NCI-H1694 treated with DMSO at 0.1 percent for 48 hours (cell line): ENCODE results near the gene CCDC117.

Experiments used
- DNase-seq: peaks from one replicate; lab custom pipeline; 2025; lab: John Stamatoyannopoulos, UW

Gene CCDC117

DNA sequence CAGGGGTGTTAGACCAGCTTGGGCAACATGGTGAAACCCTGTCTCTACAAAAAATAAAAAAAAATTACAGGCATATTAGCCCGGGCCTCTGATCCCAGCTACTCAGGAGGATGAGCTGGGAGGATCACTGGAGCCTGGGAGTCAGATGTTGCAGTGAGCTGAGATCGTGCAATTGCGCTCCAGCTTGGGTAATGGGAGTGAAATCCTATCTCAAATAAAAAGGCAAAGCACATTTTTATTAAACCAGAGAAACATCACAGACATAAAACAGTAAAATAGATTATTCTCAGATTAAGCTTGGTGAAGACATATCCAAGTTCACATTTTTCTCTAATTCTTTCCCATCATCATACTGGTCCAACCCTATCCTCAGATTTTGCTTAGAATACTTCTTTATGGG lies 57.9 kb downstream of the CCDC117 start:
- no peak for DNase-seq

DNA sequence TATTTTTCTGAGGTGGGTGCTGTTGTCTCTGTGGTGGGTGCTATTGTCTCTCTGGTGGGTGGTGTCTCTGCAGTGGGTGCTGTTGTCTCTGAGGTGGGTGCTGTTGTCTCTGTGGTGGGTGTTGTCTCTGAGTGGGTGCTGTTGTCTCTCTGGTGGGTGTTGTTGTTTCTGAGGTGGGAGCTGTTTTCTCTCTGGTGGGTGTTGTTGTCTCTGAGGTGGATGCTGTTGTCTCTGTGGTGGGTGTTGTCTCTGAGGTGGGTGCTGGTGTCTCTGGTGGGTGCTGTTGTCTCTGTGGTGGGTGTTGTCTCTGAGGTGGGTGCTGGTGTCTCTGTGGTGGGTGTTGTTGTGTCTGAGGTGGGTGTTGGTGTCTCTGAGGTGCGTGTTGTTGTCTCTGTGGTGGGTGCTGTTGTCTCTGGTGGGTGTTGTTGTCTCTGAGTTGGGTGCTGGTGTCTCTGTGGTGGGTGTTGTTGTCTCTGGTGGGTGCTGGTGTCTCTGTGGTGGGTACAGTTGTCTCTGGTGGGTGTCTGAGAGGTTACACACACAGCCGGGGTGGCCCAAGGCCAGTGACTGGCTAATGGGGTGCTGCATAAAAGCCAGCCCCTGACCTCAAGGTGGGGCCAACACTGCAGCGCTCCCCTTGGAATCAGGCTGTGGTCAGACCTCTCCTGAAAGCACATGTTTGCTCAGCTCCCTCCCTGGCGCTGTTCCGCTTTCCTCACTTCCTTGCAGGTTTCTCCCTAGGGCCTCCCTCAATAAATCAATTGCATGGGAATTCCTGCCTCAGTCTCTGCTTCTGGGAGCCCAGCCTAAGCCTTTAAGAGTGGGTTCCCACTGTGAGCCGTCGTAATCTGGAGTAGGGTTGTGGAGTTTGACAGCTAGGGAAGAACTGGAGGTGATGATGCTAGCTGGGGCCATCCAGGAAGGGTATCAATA lies 58.9 kb downstream of the CCDC117 start:
- DNase-seq: no peak

GRCh38 chr22:28832731-28833130 lies 60.2 kb downstream of the CCDC117 start:
- DNase-seq: no peak

GRCh38 chr22:28833276-28833923 lies 60.9 kb downstream of the CCDC117 start:
- DNase-seq: no peak

GRCh38 chr22:28835630-28836189 lies 63.2 kb downstream of the CCDC117 start:
- no peak for DNase-seq

DNA sequence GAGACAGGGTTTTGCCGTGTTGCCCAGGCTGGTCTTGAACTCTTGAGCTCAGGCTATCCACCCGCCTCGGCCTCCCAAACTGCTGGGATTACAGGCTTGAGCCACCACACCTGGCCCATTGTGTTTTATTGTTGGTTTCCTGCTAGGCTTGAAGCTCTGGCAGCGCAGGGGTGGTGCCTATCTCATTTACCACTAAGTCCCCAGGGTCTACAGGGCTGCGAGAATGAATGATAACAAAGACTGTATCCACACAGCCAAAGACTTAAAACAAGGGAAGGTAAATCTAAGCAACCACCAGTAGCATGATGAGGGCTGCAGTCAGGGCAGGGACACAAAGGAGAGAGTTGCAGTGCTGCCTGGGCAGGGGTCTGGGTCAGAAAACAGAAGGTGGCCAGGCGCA lies 65.1 kb downstream of the CCDC117 start:
- no peak for DNase-seq
